ENCODE measurements around the gene ADAMTSL5.
"Not testable (repeated sequence)": the region's sequence is repeated elsewhere in the genome, so short reads cannot be mapped to it uniquely, and the experiment has no call there.

Gene ADAMTSL5

DNA sequence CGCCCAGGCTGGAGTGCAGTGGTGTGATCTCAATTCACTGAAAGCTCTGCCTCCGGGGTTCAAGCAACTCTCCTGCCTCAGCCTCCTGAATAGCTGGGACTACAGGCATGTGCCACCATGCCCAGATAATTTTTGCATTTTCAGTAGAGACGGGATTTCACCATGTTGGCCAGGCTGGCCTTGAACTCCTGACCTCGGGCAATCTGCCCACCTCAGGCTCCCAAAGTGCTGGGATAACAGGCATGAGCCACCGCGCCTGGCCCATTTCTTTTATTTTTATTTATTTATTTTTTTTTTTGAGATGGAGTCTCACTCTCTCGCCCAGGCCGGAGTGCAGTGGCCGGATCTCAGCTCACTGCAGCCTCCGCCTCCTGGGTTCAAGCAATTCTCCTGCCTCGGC is 26.9 kb upstream of the ADAMTSL5 start:
- not testable (repeated sequence) for H3K4me1 Mint-ChIP-seq (ENCODE audit: low read depth in 2 of 2); H3K9me3 Mint-ChIP-seq; H3K27ac Mint-ChIP-seq; ATAC-seq (replicated peaks); DNase-seq; H3K4me3 Mint-ChIP-seq; H3K36me3 Mint-ChIP-seq (ENCODE audit: insufficient read depth)
- H3K27me3 Mint-ChIP-seq: peaks cover 23 to 47% of the 10 kb centered on the region in 2 donors

DNA sequence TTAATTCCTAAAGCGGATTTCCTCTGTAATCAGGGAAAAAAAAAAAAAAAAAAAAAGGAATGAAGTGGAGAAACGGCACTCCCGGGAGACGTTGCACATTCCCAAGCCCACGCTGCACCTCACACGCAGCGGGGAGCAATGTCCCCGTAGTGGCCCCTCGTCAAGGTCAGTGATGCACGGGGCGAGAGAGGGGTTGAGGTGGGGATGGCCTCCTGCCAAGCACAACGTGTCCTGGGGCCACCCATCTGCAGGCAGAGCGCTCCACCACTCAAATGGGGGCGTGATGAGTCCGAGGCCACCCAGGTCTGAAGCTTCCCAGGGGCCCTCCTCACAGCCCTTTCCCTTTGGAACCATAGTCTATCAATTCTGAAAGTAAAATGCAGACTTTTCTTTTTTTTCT is 26.2 kb upstream of the ADAMTSL5 start:
- H3K4me3 Mint-ChIP-seq: no peak overlapping the region
- no peak for DNase-seq
- H3K27me3 Mint-ChIP-seq: peaks cover 23 to 47% of the 10 kb centered on the region in 2 donors
- ATAC-seq (replicated peaks): no peak
- no peaks in the 10 kb centered on the region for H3K4me1 Mint-ChIP-seq (ENCODE audit: low read depth in 2 of 2)
- no peaks in the 10 kb centered on the region for H3K9me3 Mint-ChIP-seq
- H3K27ac Mint-ChIP-seq: no peak overlapping the region
- no peaks in the 10 kb centered on the region for H3K36me3 Mint-ChIP-seq (ENCODE audit: insufficient read depth)

DNA sequence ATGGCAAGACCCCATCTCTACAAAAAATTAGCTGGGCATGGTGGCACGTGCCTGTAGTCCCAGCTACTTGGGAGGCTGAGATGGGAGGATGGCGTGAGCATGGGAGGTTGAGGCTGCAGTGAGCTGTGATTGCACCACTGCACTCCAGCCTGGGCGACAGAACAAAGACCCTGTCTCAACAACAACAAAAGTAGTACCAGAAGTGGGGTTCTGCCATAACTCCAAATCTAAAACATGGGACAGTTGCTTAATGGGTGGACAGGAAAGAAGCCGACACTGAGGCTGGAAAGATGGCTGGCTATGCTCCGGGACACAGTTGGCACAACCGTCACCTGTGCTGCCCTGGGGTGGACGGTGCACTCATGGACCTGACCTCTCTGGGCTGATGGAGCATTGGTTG is 22.9 kb upstream of the ADAMTSL5 start:
- not testable (repeated sequence) for H3K4me1 Mint-ChIP-seq (ENCODE audit: low read depth in 2 of 2); H3K4me3 Mint-ChIP-seq; H3K36me3 Mint-ChIP-seq (ENCODE audit: insufficient read depth); DNase-seq; ATAC-seq (replicated peaks); H3K27ac Mint-ChIP-seq; H3K9me3 Mint-ChIP-seq
- peaks cover 25 to 51% of the 10 kb centered on the region in 2 donors for H3K27me3 Mint-ChIP-seq

DNA sequence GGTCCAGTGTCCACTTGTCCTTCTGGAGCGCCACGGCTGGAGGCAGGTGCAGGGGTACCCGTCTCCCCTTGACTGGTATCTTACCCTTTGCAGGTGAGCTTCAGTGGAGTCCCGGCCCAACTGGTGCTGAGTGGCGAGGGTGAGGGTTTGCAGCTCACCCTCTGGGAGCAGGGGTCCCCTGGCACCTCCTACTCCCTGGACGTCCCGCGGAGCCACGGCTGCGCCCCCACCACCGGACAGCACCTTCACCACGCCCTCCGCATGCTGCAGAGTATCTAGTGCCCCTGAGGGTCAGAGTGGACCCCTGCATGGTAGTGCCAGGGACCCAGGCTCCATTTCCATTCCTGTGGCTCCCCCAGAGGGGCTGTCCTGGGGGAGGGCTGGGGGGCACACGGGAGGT is 22.2 kb upstream of the ADAMTSL5 start:
- ATAC-seq (replicated peaks) (no peak), DNase-seq (no peak)
- Mint-ChIP-seq H3K27ac (no peak overlapping the region), H3K4me1 (ENCODE audit: low read depth in 2 of 2) (no peaks in the 10 kb centered on the region), H3K4me3 (no peak overlapping the region), H3K27me3 (peaks cover 23 to 50% of the 10 kb centered on the region in 2 donors), H3K9me3 (no peaks in the 10 kb centered on the region), H3K36me3 (ENCODE audit: insufficient read depth) (peaks cover 1% of the 10 kb centered on the region)

DNA sequence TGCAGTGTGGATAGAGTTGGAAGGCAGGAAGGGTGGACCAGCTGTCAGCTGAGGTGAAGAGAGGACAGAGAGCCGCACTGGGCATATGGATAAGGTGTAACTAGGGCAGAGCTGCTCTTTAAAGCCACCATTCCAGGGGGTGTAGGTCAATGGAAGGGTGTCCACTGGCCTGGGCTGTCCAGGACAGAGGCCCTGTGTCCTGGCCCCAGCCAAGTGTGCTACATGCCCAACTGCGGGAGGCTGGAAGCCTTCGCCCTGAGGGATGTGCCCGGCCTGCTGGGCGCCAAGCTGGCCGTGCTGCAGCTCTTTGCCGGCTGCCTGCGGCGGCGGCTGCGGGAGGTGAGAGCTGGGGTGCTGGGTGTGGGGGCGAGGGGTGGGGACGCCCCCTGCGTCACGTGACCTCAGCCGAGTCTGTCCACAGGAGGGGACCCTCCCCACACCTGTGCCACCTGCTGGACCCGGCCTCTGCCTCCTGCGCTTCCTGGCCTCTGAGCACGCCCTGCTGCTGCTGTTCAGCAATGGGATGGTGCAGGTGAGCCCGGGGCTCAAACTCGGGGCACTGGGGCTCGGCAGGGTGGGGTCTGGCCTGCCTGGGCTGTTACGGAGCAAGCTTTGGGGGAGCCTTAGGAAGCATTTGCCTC is 20.8 kb upstream of the ADAMTSL5 start:
- no peaks in the 10 kb centered on the region for H3K4me1 Mint-ChIP-seq (ENCODE audit: low read depth in 2 of 2)
- DNase-seq: no peak
- H3K27me3 Mint-ChIP-seq: peaks cover 23 to 56% of the 10 kb centered on the region in 2 donors
- H3K4me3 Mint-ChIP-seq: no peak overlapping the region
- H3K9me3 Mint-ChIP-seq: no peaks in the 10 kb centered on the region
- no peak for ATAC-seq (replicated peaks)
- H3K36me3 Mint-ChIP-seq (ENCODE audit: insufficient read depth): peaks cover 4% of the 10 kb centered on the region
- H3K27ac Mint-ChIP-seq: no peak overlapping the region

DNA sequence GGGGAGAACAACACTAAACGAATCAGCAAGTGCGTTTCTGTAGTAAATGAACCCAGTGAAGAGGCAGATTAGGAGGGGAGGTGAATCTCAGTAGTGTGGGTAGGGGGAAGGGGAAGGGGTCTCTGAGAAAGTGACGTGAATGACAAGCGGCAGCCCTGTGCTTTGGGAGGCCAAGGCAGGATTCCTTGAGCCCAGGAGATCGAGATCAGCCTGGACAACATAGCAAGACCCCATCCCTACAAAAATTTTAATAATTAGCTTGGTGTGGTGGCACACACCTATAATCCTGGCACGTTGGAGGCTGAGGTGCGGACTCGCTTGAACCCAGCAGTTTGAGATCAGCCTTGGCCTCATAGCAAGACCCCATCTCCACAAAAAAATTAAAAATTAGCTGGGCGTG is 19.2 kb upstream of the ADAMTSL5 start:
- H3K4me3 Mint-ChIP-seq: no peak overlapping the region
- H3K9me3 Mint-ChIP-seq: no peaks in the 10 kb centered on the region
- no peak overlapping the region for H3K27ac Mint-ChIP-seq
- ATAC-seq (replicated peaks) (no peak), DNase-seq (no peak)
- peaks cover 0 to under 1% of the 10 kb centered on the region in 2 donors for H3K4me1 Mint-ChIP-seq (ENCODE audit: low read depth in 2 of 2)
- H3K36me3 Mint-ChIP-seq (ENCODE audit: insufficient read depth): peaks cover 4% of the 10 kb centered on the region
- H3K27me3 Mint-ChIP-seq: peaks cover 26 to 55% of the 10 kb centered on the region in 2 donors

DNA sequence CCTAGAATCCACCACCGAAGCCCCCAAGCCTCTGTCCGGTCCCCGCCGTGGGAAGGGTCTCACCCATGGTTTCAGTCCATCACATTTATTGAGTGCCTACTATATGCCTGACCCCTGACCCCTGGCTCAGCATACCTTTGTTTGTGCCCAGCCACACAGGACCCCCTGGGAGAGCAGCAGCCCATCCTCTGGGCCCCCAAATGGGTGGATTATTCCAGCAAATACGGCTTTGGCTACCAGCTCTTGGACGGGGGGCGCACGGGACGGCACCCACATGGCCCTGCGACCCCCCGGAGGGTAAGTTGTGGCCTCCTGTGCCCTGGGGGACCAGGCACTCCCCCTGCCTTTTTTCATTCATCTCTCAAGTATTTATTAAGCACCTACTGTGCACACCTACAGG is 18.8 kb upstream of the ADAMTSL5 start:
- no peak overlapping the region for H3K4me3 Mint-ChIP-seq
- ATAC-seq (replicated peaks) (no peak), DNase-seq (no peak)
- no peaks in the 10 kb centered on the region for H3K9me3 Mint-ChIP-seq
- H3K27ac Mint-ChIP-seq: no peak overlapping the region
- H3K36me3 Mint-ChIP-seq (ENCODE audit: insufficient read depth): peaks cover 4% of the 10 kb centered on the region
- H3K27me3 Mint-ChIP-seq: peaks cover 27 to 59% of the 10 kb centered on the region in 2 donors
- H3K4me1 Mint-ChIP-seq (ENCODE audit: low read depth in 2 of 2): peaks cover 0 to 1% of the 10 kb centered on the region in 2 donors

DNA sequence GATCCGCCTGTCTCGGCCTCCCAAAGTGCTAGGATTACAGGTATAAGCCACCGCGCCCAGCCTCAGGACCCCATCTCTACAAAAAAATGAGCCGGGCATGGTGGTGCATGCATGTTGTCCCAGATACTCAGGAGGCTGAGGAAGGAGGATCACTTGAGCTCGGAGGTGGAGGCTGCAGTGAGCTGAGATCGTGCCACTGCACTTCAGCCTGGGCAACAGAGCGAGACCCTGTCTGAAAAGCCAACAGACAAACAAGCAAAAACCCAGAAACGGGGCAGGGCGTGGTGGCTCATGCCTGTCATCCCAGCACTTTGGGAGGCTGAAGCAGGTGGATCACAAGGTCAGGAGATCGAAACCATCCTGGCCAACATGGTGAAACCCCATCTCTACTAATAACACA is 18.0 kb upstream of the ADAMTSL5 start:
- peaks cover 34 to 66% of the 10 kb centered on the region in 2 donors for H3K27me3 Mint-ChIP-seq
- H3K9me3 Mint-ChIP-seq; H3K27ac Mint-ChIP-seq; H3K4me1 Mint-ChIP-seq (ENCODE audit: low read depth in 2 of 2); DNase-seq; H3K36me3 Mint-ChIP-seq (ENCODE audit: insufficient read depth); H3K4me3 Mint-ChIP-seq; ATAC-seq (replicated peaks): not testable (repeated sequence)

DNA sequence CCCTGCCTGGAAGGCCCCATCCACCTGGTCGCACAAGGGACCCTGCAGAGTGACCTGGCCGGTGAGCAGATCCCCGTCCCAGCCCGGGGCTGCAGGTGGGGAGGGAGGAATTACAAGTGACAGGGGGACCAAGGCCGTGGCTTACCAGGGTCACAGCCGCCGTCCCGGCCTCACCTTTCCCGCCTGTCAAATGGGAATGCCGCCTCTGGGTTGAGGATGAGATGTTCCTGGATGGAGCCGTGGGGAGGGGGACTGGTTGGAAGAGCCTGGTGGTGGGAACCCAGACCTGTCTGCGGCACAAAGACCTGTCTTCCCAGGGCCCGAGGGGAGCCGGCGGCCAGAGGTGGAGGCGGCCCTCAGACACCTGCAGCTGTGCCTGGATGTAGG is 16.6 kb upstream of the ADAMTSL5 start:
- H3K9me3 Mint-ChIP-seq: no peaks in the 10 kb centered on the region
- no peak for ATAC-seq (replicated peaks)
- peaks cover 46 to 71% of the 10 kb centered on the region in 2 donors for H3K27me3 Mint-ChIP-seq

DNA sequence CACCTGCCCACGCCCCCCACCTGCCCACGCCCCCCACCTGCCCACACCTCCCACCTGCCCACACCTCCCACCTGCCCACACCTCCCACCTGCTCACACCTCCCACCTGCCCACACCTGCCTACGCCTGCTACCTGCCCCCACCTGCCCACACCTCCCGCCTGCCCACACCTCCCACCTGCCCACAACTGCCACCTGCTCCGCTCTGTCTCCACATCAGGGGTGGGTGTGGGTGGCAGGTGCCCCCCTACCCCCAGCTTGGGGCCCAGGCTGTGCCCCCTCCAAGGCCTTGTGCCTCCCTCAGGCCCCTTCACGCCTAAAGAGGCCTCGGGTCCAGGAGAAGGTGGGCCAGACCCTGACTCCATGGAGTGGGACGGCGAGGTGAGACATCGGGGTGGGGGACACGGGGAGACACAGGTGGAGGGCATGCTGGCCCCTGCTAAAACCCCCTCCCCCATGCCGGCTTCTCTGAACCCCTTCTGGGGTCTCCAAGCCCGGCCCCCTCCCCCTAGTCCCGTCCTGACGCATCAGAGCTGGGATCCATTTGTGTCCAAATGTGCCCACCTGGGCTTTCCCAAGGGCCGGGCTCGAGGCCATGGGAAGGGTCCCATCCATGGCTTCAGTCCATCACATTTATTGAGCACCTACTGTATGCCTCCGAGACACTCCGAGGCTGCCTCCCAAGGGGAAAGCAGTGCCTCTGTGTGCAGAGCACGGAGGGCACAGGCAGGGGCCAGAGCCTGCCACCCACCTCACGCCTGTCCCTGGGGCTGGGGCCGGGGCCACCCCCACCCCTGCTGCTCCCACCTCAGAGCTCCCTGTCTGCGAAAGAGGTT is 16.0 kb upstream of the ADAMTSL5 start:
- Mint-ChIP-seq H3K9me3 (no peaks in the 10 kb centered on the region), H3K4me3 (no peak overlapping the region), H3K27me3 (peaks cover 48 to 75% of the 10 kb centered on the region in 2 donors), H3K36me3 (ENCODE audit: insufficient read depth) (peaks cover 7% of the 10 kb centered on the region), H3K4me1 (ENCODE audit: low read depth in 2 of 2) (peaks cover 5 to 10% of the 10 kb centered on the region in 2 donors), H3K27ac (no peak overlapping the region)
- no peak for DNase-seq
- no peak for ATAC-seq (replicated peaks)

More for the DNA sequence above, 16.6 kb upstream of the ADAMTSL5 start:
- no peak overlapping the region for H3K4me3 Mint-ChIP-seq
- H3K4me1 Mint-ChIP-seq (ENCODE audit: low read depth in 2 of 2): peaks cover 5 to 10% of the 10 kb centered on the region in 2 donors
- peaks cover 7% of the 10 kb centered on the region for H3K36me3 Mint-ChIP-seq (ENCODE audit: insufficient read depth)
- DNase-seq: no peak
- no peak overlapping the region for H3K27ac Mint-ChIP-seq

DNA sequence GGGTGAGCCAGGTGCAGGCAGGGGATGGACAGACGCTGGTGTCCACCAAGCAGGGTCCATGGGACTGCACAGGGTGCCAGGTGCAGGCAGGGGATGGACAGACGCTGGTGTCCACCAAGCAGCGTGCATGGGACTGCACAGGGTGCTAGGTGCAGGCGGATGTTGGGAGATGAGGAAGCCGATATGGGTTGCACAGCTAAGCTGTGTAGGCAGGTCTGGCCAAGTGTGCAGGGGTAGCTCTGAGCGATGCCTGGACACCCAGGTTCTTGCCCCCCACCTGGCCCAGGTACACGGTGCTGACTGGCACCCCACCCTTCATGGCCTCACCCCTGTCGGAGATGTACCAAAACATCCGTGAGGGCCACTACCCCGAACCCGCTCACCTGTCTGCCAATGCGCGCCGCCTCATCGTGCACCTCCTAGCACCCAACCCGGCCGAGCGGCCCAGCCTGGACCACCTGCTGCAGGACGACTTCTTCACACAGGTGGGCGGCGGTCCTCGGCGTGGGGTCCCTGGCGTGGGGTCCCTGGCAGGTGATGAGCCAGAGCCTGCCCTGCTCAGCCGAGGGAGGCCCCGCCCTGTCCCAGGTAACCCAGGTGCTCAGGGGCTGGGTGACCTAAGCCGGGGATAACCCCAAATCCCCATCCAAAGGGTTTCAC is 15.0 kb upstream of the ADAMTSL5 start:
- DNase-seq (no peak), ATAC-seq (replicated peaks) (no peak)
- Mint-ChIP-seq H3K9me3 (no peaks in the 10 kb centered on the region), H3K36me3 (ENCODE audit: insufficient read depth) (peaks cover 7% of the 10 kb centered on the region), H3K4me1 (ENCODE audit: low read depth in 2 of 2) (peaks cover 5 to 10% of the 10 kb centered on the region in 2 donors), H3K27me3 (peaks cover 43 to 74% of the 10 kb centered on the region in 2 donors), H3K4me3 (no peak overlapping the region), H3K27ac (no peak overlapping the region)

DNA sequence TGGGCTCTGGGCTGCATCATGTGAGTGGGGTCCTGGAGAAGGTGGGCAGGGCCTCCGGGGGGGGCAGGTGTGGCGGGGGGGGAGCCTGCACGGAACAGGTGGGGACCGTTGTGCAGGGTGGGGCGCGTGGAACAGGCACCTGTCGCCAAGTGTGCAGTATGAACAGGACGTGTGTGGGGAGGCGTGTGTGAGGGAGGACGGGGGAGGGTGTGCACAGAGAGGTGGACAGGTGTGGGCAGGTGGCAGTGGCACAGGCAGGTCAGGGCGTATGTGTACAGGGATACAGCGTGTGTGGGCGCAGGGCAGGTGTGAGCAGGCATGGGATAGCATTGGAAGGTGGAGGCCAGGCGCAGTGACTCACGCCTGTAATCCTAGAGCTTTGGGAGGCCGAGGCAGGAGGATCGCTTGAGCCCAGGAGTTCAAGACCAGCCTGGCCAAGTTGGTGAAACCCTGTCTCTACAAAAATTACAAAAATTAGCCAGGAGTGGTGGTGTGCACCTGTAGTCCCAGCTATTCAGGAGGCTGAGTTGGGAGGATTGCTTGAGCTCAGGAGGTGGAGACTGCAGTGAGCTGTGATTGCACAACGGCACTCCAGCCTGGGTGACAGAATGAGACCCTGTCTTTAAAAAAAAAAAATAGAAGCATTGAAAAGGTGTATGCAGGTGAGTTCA is 14.3 kb upstream of the ADAMTSL5 start:
- Mint-ChIP-seq H3K27me3 (peaks cover 43 to 76% of the 10 kb centered on the region in 2 donors), H3K4me1 (ENCODE audit: low read depth in 2 of 2) (peaks cover 5 to 10% of the 10 kb centered on the region in 2 donors), H3K9me3 (no peaks in the 10 kb centered on the region), H3K4me3 (no peak overlapping the region), H3K36me3 (ENCODE audit: insufficient read depth) (peaks cover 7% of the 10 kb centered on the region), H3K27ac (no peak overlapping the region)
- ATAC-seq (replicated peaks) (no peak), DNase-seq (no peak)

DNA sequence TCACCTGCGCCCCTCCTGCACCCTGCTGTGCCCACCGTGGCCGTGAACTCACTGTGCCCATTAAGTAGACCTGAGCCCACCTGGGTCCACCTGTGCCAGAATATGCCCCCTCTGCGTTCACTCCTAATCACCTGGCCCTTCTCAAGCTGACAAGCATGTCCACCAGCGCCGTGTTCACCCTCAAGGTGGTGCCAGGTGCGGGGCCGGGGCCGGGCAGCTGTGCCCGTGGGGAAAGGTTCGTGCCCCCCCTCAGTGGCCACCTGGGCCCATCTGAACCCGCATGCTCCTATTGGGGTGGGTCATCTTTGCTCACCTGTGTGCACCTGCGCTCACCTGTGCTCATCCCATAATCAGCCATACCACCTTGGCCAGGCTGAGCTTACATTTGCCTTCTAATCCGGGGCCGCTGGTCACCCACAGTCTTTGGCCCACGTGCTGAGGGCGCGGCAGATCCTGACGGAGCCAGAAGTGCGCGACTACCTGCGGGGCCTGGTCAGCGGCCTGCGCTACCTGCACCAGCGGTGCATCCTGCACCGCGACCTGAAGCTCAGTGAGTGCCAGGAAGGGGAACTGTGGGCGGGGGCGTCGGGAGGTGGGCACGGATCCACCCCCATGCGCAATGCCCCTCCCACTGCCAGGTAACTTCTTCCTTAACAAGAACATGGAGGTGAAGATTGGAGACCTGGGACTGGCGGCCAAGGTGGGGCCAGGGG is 13.4 kb upstream of the ADAMTSL5 start:
- H3K27me3 Mint-ChIP-seq: peaks cover 35 to 73% of the 10 kb centered on the region in 2 donors
- ATAC-seq (replicated peaks): no peak

More for the DNA sequence above, 13.4 kb upstream of the ADAMTSL5 start:
- Mint-ChIP-seq H3K27ac (no peak overlapping the region), H3K4me1 (ENCODE audit: low read depth in 2 of 2) (peaks cover 5 to 10% of the 10 kb centered on the region in 2 donors), H3K36me3 (ENCODE audit: insufficient read depth) (peaks cover 7% of the 10 kb centered on the region), H3K9me3 (no peaks in the 10 kb centered on the region), H3K4me3 (no peak overlapping the region)
- DNase-seq: no peak
